DMS 273 treated with DMSO at 0.1 percent for 48 hours (cell line): ENCODE measurements around the gene GJA9.
"Not testable (repeated sequence)": the region's sequence is repeated elsewhere in the genome, so short reads cannot be mapped to it uniquely, and the experiment has no call there.

Source experiments
- DNase-seq: peaks from one replicate; lab custom pipeline; 2025; lab: John Stamatoyannopoulos, UW

Gene GJA9

DNA sequence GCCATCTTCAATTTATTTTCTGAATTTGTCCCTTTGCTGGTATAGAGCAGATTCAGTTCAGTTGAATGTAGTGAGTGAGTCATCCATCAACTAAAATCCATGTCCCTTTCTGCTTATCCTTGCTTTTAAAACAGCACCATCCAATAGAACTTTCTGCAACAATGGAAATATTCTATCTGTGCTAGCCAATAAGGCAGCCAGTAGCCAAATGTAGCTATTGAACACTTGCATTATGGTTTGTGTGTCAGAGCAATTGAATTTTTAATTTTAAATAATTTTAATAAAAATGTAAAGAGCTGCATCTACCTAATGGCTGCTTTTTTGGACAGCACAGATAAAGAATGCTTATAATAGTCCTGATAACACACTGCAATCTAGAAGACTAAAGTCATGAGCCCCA is at the start of gene GJA9:
GJA9 (minus strand) TSS at position 101 of the 400 bp plus-strand sequence. CDS start 5,489 bp downstream, outside the sequence.
- no peak for DNase-seq

GRCh38 chr1:38929476-38929875 is 48.1 kb upstream of the GJA9 start:
- DNase-seq, result peak; percentile 98

- no peak for DNase-seq
Measured at GRCh38 chr1:38929054-38929453, 47.7 kb upstream of the GJA9 start.

DNA sequence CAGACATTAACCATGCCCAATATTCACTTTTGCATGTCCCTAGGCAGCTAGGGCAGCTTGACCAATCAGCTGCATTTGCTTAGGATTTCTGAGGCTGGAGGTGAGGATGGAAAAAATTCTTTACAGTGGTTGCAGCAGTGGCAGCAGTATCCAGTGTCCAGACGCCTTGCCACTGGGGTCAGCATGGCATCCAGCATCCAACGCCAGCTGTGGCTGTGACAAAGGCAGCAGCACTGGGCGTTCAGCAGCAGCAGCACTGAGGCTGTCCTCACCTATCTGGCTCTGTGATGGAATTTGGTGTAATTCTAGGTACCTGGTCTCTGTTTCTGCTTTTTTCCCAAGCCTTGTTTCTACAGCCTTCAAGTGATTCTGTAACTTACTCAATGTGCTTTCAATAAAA is 44.7 kb upstream of the GJA9 start:
- DNase-seq, result no peak

- no peak for DNase-seq
Measured at GRCh38 chr1:38925391-38925790, 44.0 kb upstream of the GJA9 start.

DNA sequence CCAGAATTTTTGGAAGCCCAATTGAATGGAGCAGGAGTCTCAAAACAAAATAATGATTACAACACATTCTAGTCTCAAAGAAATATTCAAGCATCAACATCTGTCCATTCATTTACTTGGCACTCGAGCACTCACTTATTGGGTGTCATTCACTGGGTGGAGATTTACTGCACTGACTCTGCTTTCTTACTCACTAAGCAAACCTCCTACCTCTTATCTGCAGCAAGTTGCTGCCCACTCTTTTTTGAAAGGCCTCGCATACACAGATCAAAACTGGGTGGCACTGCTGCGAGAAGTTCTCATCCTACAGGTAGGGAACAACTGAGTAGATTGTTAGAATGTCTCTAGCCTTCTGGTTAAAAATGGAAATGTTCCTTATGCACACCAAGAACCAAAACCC is 42.2 kb upstream of the GJA9 start:
- peak; percentile 87 for DNase-seq

DNA sequence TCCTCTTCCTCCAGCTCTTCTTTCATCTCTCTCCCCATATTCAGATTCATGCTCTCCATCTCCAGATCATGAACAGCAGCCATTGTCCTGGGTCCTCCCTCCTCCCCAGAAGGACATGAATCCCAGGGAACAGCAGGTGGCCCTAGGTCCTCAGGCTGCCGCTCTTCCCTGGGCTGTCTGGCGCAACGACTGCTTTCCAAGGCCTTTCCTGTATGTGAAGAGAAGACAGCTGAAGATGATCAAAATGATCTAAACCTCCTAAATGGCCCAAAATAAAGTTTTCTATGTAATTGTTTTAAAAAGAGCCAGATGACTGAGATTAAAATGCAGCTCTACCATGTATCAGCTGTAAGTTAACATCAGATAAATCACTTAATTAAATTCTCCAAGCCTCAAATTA is 37.7 kb upstream of the GJA9 start:
- no peak for DNase-seq

- DNase-seq, result no peak
Measured at GRCh38 chr1:38918568-38918967, 37.2 kb upstream of the GJA9 start.

GRCh38 chr1:38917772-38918171 is 36.4 kb upstream of the GJA9 start:
- DNase-seq, result no peak

- DNase-seq, result no peak
Measured at GRCh38 chr1:38917337-38917736, 36.0 kb upstream of the GJA9 start.

DNA sequence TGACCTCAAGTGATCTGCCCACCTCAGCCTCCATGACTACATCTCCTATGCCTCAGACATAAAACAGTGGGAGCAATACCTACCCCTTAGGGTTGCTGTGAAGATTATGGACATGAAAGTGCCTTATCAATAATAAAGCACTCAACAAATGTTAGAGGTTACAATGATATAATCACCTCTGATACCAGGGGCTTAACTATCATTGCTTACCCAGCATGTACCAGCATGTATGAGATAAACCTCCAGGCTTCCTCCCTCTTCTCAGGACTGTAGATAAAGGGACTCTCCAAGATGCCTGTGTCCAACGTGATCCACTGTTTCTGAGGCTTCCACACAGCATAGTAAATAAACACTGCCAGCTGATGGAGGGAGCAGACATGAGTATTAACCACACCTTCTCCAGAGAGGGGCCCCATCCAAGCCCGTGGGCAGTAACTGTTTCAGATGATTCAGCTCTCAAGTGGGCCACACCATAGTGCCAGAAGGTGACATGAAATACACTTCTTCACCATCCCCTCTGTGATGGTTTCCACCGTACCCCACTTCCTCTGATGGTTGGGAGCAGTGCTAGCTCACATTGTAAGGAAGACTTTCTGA is 34.1 kb upstream of the GJA9 start:
- DNase-seq, result no peak

- not testable (repeated sequence) for DNase-seq
Measured at GRCh38 chr1:38914908-38915307, 33.5 kb upstream of the GJA9 start.

GRCh38 chr1:38908821-38909220 is 27.4 kb upstream of the GJA9 start:
- peak; percentile 98 for DNase-seq

- DNase-seq, result no peak
Measured at GRCh38 chr1:38905985-38906384, 24.6 kb upstream of the GJA9 start.

DNA sequence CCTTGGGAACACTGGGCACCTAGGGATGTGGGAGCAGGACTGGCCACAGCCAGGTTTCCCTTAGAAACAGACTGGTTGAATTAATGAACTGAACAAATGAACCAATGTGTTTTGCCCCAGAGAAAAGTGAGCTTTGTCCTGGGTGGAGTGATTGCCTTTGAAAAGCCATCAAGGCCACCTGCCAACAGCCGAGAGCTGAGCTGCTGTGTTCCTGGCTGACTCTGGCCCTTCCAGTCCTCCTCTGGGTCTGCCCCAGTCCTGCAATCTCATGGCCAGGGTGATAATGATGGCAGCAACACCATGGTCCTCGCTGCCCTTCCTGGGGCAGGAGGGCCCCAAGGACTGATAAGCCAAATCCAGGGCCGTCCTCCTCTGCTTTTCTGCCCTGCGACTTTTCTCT is 18.2 kb upstream of the GJA9 start:
- no peak for DNase-seq

DNA sequence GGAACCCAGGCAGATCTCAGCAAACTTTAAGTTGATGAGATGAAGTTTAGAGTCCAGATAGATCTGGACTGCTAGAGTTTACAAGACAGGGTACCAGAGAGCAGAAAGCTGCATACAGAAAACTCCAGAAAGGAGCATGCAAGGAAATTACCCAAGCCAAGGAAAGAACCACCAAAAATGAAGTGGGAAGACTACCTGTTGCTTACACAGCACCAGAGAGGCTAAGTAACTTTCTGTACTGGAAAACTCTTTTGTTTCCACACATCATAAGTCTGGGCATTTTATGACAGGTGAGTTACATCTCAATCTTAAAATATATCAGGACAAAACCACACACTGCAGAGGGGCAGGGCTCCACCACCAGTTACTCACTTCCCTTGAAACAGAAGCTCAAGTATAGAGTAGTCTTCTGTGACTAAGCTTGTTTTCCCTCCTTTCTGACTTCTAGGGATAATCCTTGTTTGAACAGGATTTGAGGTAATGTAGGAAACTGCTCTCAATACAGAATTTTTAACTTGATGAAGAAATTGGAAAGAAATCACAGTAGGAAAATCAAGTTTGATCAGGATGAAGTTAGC is 17.4 kb upstream of the GJA9 start:
- no peak for DNase-seq

DNA sequence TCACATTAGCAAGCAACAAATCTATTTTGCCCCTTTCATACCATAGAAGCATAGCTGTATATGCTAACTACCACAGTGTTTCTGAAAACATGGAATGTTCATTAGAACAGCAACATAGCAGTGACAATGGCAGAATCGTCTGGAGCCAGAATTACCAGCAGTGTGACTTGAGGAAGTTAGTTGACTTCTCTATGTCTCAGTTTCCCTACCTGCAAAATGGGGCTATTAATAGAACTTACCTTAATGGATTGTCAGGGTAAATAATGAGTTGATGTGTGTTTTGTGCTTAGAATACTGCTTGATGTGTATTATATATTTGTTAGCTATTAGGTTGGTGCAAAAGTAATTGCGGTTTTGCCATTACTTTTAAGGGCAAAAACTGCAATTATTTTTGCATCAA is 14.8 kb upstream of the GJA9 start:
- DNase-seq, result no peak

- DNase-seq, result no peak
Measured at GRCh38 chr1:38892976-38893375, 11.6 kb upstream of the GJA9 start.

- peak; percentile 90 for DNase-seq
Measured at GRCh38 chr1:38891753-38892152, 10.4 kb upstream of the GJA9 start.

GRCh38 chr1:38889589-38889988 is 8.2 kb upstream of the GJA9 start:
- no peak for DNase-seq

DNA sequence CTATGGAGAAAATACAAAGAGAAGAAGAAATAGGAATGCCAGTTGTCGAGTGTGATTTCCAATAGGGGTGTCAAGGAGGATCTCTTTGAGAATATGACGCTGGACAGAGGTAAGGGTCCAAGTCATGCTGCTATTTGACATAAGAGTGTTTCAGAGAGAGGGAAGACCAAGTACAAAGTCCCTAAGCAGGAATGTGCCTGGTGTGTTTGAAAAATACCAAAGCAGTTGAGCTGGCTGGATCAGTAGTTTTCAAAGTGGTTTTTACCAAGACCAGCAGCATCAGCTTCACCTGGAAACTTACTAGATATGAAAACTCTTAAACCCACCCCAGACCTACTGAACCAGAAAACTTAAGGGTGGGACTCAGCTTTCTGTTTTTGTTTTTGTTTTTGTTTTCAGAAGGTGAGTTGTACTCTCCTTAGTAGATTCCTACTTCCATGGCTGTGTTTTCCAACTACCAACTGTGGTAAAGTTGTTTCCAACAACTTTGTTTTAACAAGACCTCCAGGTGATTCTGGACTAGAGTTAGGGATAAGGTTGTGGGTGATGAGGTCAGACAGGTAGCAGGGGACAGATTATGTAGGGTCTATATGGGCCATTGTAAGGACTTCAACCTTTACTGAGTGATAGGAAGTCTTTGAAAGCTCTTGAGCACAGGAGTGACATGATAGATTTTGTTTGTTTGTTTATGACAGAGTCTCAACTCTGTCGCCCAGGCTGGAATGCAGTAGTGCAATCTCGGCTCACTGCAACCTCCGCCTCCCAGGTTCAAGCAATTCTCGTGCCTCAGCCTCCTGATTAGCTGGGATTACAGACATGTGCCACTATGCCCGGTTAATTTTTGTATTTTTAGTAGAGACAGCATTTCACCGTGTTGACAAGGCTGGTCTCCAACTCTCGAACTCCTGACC is 7.3 kb upstream of the GJA9 start:
- no peak for DNase-seq

GRCh38 chr1:38885092-38885491 is 3.7 kb upstream of the GJA9 start:
- DNase-seq, result no peak

DNA sequence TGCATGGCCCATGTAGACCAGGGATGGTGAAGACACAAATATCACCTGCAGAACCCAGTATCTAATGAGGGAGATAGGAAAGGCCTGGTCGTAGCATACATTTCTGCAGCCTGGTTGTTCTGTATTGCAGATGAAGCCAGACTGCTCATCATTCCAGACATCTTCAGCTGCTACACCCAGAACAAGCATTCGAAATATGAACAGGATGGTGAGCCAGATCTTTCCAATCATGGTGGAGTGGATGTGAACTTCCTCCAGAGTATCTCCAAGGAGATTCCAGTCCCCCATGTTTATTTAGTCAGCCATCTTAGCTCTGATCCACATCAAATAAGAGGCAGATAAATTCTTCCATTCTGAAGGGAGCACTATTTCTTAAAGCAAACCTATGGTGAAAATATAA is 5.6 kb downstream of the GJA9 start:
- no peak for DNase-seq
